Measurements from ENCODE around the gene C4A. TPM values are rescaled to one million over a fixed set of nuclear protein-coding genes. Genes with fewer than 3 reads are reported as not detected.

Gene C4A
- total and polyA plus RNA-seq, 2 of the 13 experiments (the other 11 are each of a cell fraction or from before 2014, with no cell fraction given) = 165 to 478 TPM

DNA sequence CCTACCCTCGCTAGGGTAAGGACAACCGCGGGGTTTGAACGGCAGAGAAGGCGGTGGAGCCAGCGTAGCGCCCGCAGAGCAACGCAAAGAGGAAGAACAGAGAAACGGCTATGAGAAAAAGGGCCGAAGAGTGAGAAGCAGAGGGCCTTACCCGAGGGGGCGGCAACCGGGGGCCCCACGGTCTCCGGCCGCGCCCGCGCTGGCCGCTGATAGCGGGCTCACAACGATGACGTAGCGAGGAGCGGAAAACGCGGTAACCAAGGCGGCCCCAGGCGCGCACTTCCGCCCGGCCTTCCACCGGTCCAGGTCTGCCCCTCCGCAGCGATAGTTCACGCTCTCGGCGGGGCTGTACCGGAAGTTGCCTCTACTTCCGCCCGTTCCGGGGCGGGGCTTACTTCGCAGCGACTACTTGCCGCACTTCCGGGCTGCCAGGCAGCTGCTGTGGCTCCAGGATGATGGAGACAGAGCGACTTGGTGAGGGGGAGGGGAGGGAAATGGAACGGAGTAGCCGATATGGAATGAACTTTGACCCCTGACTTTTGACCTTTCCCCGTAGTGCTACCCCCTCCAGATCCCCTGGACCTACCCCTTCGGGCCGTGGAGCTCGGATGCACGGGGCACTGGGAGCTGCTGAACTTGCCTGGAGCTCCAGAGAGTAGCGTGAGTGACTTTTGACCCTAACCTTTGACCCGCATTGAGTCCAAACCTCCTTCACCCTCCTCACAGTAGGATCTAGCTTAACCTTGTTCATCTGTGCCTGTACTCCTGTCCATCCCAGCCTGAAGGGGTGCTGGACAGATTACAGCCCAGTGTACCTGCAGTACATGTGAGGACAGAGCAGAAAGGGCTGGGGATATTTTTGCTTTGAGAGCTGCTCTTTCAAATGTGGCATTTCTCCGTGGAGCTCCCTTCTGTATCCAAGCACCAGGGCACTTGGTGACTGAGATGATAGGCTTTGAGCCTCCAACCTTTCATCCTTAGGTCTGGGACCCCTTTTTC, 22.8 kb upstream of the C4A start, which contains the start of the genes NELFE and SKIC2 (continued):
- TF ChIP-seq, protein P1, sequence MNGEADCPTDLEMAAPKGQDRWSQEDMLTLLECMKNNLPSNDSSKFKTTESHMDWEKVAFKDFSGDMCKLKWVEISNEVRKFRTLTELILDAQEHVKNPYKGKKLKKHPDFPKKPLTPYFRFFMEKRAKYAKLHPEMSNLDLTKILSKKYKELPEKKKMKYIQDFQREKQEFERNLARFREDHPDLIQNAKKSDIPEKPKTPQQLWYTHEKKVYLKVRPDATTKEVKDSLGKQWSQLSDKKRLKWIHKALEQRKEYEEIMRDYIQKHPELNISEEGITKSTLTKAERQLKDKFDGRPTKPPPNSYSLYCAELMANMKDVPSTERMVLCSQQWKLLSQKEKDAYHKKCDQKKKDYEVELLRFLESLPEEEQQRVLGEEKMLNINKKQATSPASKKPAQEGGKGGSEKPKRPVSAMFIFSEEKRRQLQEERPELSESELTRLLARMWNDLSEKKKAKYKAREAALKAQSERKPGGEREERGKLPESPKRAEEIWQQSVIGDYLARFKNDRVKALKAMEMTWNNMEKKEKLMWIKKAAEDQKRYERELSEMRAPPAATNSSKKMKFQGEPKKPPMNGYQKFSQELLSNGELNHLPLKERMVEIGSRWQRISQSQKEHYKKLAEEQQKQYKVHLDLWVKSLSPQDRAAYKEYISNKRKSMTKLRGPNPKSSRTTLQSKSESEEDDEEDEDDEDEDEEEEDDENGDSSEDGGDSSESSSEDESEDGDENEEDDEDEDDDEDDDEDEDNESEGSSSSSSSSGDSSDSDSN (CRISPR knock-in tag; IDR thresholded peaks at IDR 0.05) = peak; percentile 70; the same call in 1 of the 2 replicates
- TF ChIP-seq AHR (CRISPR knock-in tag; IDR thresholded peaks at IDR 0.05) (no peak; the same call in 1 of the 2 replicates), TCF12 (IDR thresholded peaks at IDR 0.05) (no peak), TCF12 (CRISPR knock-in tag; IDR thresholded peaks at IDR 0.05) (0 out of 2 replicates have a peak, but pooled peaks have one; percentile 56), TEAD2 (CRISPR knock-in tag; IDR thresholded peaks at IDR 0.05) (no peak), KLF16 (CRISPR knock-in tag; IDR thresholded peaks at IDR 0.05) (peak; percentile 66 to 99; a peak in 3 of 4 replicates), SP140L (CRISPR knock-in tag; IDR thresholded peaks at IDR 0.05; ENCODE audit: borderline replicate concordance) (peak; percentile 63; the same call in 1 of the 2 replicates), GPN1 (CRISPR knock-in tag; IDR thresholded peaks at IDR 0.05; ENCODE audit: borderline replicate concordance) (no peak; the same call in 1 of the 2 replicates), ZC3H4 (CRISPR knock-in tag; IDR thresholded peaks at IDR 0.05; ENCODE audit: borderline replicate concordance) (no peak), CEBPG (CRISPR knock-in tag; IDR thresholded peaks at IDR 0.05) (peak; percentile 59)
- TF ChIP-seq, protein P2, sequence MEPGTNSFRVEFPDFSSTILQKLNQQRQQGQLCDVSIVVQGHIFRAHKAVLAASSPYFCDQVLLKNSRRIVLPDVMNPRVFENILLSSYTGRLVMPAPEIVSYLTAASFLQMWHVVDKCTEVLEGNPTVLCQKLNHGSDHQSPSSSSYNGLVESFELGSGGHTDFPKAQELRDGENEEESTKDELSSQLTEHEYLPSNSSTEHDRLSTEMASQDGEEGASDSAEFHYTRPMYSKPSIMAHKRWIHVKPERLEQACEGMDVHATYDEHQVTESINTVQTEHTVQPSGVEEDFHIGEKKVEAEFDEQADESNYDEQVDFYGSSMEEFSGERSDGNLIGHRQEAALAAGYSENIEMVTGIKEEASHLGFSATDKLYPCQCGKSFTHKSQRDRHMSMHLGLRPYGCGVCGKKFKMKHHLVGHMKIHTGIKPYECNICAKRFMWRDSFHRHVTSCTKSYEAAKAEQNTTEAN (CRISPR knock-in tag; conservative IDR thresholded peaks at IDR 0.05) = no peak; the same call in 1 of the 2 replicates
- TF ChIP-seq, protein P3, sequence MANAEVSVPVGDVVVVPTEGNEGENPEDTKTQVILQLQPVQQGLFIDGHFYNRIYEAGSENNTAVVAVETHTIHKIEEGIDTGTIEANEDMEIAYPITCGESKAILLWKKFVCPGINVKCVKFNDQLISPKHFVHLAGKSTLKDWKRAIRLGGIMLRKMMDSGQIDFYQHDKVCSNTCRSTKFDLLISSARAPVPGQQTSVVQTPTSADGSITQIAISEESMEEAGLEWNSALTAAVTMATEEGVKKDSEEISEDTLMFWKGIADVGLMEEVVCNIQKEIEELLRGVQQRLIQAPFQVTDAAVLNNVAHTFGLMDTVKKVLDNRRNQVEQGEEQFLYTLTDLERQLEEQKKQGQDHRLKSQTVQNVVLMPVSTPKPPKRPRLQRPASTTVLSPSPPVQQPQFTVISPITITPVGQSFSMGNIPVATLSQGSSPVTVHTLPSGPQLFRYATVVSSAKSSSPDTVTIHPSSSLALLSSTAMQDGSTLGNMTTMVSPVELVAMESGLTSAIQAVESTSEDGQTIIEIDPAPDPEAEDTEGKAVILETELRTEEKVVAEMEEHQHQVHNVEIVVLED (CRISPR knock-in tag; IDR thresholded peaks at IDR 0.05; ENCODE audit: borderline replicate concordance) = peak; percentile 98
- TF ChIP-seq, protein P4, sequence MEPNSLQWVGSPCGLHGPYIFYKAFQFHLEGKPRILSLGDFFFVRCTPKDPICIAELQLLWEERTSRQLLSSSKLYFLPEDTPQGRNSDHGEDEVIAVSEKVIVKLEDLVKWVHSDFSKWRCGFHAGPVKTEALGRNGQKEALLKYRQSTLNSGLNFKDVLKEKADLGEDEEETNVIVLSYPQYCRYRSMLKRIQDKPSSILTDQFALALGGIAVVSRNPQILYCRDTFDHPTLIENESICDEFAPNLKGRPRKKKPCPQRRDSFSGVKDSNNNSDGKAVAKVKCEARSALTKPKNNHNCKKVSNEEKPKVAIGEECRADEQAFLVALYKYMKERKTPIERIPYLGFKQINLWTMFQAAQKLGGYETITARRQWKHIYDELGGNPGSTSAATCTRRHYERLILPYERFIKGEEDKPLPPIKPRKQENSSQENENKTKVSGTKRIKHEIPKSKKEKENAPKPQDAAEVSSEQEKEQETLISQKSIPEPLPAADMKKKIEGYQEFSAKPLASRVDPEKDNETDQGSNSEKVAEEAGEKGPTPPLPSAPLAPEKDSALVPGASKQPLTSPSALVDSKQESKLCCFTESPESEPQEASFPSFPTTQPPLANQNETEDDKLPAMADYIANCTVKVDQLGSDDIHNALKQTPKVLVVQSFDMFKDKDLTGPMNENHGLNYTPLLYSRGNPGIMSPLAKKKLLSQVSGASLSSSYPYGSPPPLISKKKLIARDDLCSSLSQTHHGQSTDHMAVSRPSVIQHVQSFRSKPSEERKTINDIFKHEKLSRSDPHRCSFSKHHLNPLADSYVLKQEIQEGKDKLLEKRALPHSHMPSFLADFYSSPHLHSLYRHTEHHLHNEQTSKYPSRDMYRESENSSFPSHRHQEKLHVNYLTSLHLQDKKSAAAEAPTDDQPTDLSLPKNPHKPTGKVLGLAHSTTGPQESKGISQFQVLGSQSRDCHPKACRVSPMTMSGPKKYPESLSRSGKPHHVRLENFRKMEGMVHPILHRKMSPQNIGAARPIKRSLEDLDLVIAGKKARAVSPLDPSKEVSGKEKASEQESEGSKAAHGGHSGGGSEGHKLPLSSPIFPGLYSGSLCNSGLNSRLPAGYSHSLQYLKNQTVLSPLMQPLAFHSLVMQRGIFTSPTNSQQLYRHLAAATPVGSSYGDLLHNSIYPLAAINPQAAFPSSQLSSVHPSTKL (CRISPR knock-in tag; IDR thresholded peaks at IDR 0.05) = peak; percentile 68
- TF ChIP-seq, protein P5, sequence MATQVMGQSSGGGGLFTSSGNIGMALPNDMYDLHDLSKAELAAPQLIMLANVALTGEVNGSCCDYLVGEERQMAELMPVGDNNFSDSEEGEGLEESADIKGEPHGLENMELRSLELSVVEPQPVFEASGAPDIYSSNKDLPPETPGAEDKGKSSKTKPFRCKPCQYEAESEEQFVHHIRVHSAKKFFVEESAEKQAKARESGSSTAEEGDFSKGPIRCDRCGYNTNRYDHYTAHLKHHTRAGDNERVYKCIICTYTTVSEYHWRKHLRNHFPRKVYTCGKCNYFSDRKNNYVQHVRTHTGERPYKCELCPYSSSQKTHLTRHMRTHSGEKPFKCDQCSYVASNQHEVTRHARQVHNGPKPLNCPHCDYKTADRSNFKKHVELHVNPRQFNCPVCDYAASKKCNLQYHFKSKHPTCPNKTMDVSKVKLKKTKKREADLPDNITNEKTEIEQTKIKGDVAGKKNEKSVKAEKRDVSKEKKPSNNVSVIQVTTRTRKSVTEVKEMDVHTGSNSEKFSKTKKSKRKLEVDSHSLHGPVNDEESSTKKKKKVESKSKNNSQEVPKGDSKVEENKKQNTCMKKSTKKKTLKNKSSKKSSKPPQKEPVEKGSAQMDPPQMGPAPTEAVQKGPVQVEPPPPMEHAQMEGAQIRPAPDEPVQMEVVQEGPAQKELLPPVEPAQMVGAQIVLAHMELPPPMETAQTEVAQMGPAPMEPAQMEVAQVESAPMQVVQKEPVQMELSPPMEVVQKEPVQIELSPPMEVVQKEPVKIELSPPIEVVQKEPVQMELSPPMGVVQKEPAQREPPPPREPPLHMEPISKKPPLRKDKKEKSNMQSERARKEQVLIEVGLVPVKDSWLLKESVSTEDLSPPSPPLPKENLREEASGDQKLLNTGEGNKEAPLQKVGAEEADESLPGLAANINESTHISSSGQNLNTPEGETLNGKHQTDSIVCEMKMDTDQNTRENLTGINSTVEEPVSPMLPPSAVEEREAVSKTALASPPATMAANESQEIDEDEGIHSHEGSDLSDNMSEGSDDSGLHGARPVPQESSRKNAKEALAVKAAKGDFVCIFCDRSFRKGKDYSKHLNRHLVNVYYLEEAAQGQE (IDR thresholded peaks at IDR 0.05; ENCODE audit: borderline replicate concordance in 1 of 2, low read depth in 1 of 2, low read length in 2 of 2) = peak in 1 of 2 experiments; percentile 59; a peak in 1 of 4 replicates

All from HepG2 (cell line).